IMR-90 (cell line): Measurements from ENCODE around the gene PIP5K1C. TPM values are rescaled to one million over a fixed set of nuclear protein-coding genes. Genes with fewer than 3 reads are reported as not detected.

Experiments
- ATAC-seq: fragments of 200-7000 bp; cut with Tn5 transposase; 2 replicates; pipeline ENCODE4 v1.9.1; 2020; ENCODE audit warnings: low read depth, mild to moderate bottlenecking, moderate library complexity
- BruUV-seq: library from RNA; stranded (reverse); fragments of 400-500 nt; replicated peaks from 2 replicates; lab custom pipeline; 2021; lab: Mats Ljungman, UMichigan
- CTCF ChIA-PET: fragments of 300-600 bp; formaldehyde crosslinking; extraction: SDS; loops from one replicate; lab custom pipeline; 2021; ENCODE audit warnings: antibody characterized with exemption; lab: Yijun Ruan, JAX
- POLR2A ChIA-PET: fragments of 300-600 bp; sonication (Branson Sonifier 250); formaldehyde crosslinking; loops from one replicate; lab custom pipeline; 2022; ENCODE audit warnings: antibody characterized with exemption; ENCODE audit not compliant: unreplicated experiment; lab: Charles Lee
- DNase-seq: peaks from one replicate; pipeline ENCODE4 v3.0.0; 2013
- H2AFZ ChIP-seq: replicated peaks from 2 replicates; pipeline ENCODE3; 2013; ENCODE audit warnings: low read length, mild to moderate bottlenecking; ENCODE audit not compliant: poor library complexity
- H2AK5ac ChIP-seq: 2 replicates; pipeline ENCODE4 v1.6.1; 2013; ENCODE audit warnings: low read depth, low read length, inconsistent platforms
- H2AK9ac ChIP-seq: replicated peaks from 2 replicates; pipeline ENCODE3; 2013; ENCODE audit warnings: mild to moderate bottlenecking, low read depth, low read length, moderate library complexity; ENCODE audit not compliant: poor library complexity
- H2BK120ac ChIP-seq: 2 replicates; pipeline ENCODE4 v1.6.1; 2013; ENCODE audit warnings: low read depth, low read length, inconsistent platforms
- H2BK15ac ChIP-seq: 3 replicates; pipeline ENCODE4 v1.6.1; 2013; ENCODE audit warnings: low read depth, low read length, inconsistent platforms
- H2BK20ac ChIP-seq: 2 replicates; pipeline ENCODE4 v1.6.1; 2013; ENCODE audit warnings: low read depth, mild to moderate bottlenecking, inconsistent platforms, low read length, moderate library complexity
- H2BK5ac ChIP-seq: 2 replicates; pipeline ENCODE4 v1.6.1; 2013; ENCODE audit warnings: mild to moderate bottlenecking, low read depth, low read length, inconsistent platforms; ENCODE audit not compliant: poor library complexity, severe bottlenecking
- H3K14ac ChIP-seq: replicated peaks from 2 replicates; pipeline ENCODE4 v1.6.1; 2013; ENCODE audit warnings: low read depth, low read length, inconsistent platforms
- H3K18ac ChIP-seq: 2 replicates; pipeline ENCODE4 v1.6.1; 2013; ENCODE audit warnings: low read depth, low read length, control low read depth
- H3K23ac ChIP-seq: 2 replicates; pipeline ENCODE4 v1.6.1; 2013; ENCODE audit warnings: low read depth, low read length, inconsistent platforms
- H3K27ac ChIP-seq: 2 replicates; pipeline ENCODE4 v1.5.1; 2013; ENCODE audit warnings: mild to moderate bottlenecking, control low read depth, low read length; ENCODE audit not compliant: insufficient read depth
- H3K27me3 ChIP-seq: 2 replicates; pipeline ENCODE4 v1.6.1; 2013; ENCODE audit warnings: low read length; ENCODE audit not compliant: control insufficient read depth, insufficient read depth
- H3K36me3 ChIP-seq: 2 replicates; pipeline ENCODE4 v1.6.1; 2013; ENCODE audit warnings: low read length, mixed read lengths; ENCODE audit not compliant: control insufficient read depth, insufficient read depth
- H3K4ac ChIP-seq: 2 replicates; pipeline ENCODE4 v1.6.1; 2013; ENCODE audit warnings: low read depth, low read length, inconsistent platforms
- H3K4me1 ChIP-seq: 2 replicates; pipeline ENCODE4 v1.6.1; 2013; ENCODE audit warnings: low read length, mixed read lengths; ENCODE audit not compliant: control insufficient read depth, insufficient read depth
- H3K4me2 ChIP-seq: 2 replicates; pipeline ENCODE4 v1.6.1; 2013; ENCODE audit warnings: low read depth, mild to moderate bottlenecking, control low read depth, low read length, moderate library complexity
- H3K4me3 ChIP-seq: 2 replicates; pipeline ENCODE4 v1.5.1; 2013; ENCODE audit warnings: low read depth, mild to moderate bottlenecking, control low read depth, low read length, moderate library complexity; ENCODE audit not compliant: insufficient read depth
- H3K56ac ChIP-seq: 2 replicates; pipeline ENCODE4 v1.6.1; 2013; ENCODE audit warnings: low read length, inconsistent platforms; ENCODE audit not compliant: insufficient read depth; ENCODE audit errors: extremely low read depth
- H3K79me1 ChIP-seq, 2 experiments: 2 replicates each; pipeline ENCODE4 v1.6.1; 2013; ENCODE audit warnings: low read length in 2 of 2, inconsistent platforms in 1 of 2, low read depth in 1 of 2
- H3K9ac ChIP-seq: 2 replicates; pipeline ENCODE4 v1.6.1; 2013; ENCODE audit warnings: low read depth, low read length, control low read depth
- H3K9me1 ChIP-seq: 2 replicates; pipeline ENCODE4 v1.6.1; 2013; ENCODE audit warnings: low read length, inconsistent platforms; ENCODE audit not compliant: insufficient read depth
- H3K9me3 ChIP-seq: 2 replicates; pipeline ENCODE4 v1.6.1; 2013; ENCODE audit warnings: low read length; ENCODE audit not compliant: control insufficient read depth, insufficient read depth
- H4K20me1 ChIP-seq: 2 replicates; pipeline ENCODE4 v1.6.1; 2013; ENCODE audit warnings: low read length, inconsistent platforms; ENCODE audit not compliant: insufficient read depth
- H4K5ac ChIP-seq: 2 replicates; pipeline ENCODE4 v1.6.1; 2013; ENCODE audit warnings: mild to moderate bottlenecking, low read depth, low read length, control low read depth
- H4K8ac ChIP-seq, 2 experiments: 2 replicates each; pipeline ENCODE4 v1.6.1; 2013; ENCODE audit warnings: low read depth in 2 of 2, low read length in 2 of 2, control low read depth in 1 of 2, inconsistent platforms in 1 of 2
- H4K91ac ChIP-seq: 2 replicates; pipeline ENCODE4 v1.6.1; 2013; ENCODE audit warnings: low read depth, low read length, inconsistent platforms; ENCODE audit not compliant: insufficient read depth
- FOS ChIP-seq: fragments of 150-350 bp; IDR thresholded peaks from 2 replicates; pipeline ENCODE4 v1.6.1; 2016; ENCODE audit warnings: low read depth, low read length
- POLR2A ChIP-seq: IDR thresholded peaks from 2 replicates; pipeline ENCODE4 v1.6.1; 2012; ENCODE audit warnings: mild to moderate bottlenecking, low read depth, low read length
- RFX5 ChIP-seq: IDR thresholded peaks from 2 replicates; pipeline ENCODE4 v1.8.0; 2012; ENCODE audit warnings: low read depth, mild to moderate bottlenecking, low read length, moderate library complexity
- USF2 ChIP-seq: fragments of 150-350 bp; IDR thresholded peaks from 2 replicates; pipeline ENCODE4 v1.6.1; 2017; ENCODE audit warnings: mild to moderate bottlenecking, antibody characterized with exemption, low read length, low read depth
- WGBS, 2 experiments: methylation state at CpG; one replicate each; pipeline versions ENCODE4 v1.1.5 to v1.1.7; 2013; ENCODE audit warnings: missing lambda C conversion rate in 2 of 2; ENCODE audit not compliant: insufficient read length in 1 of 2; ENCODE audit errors: extremely low coverage in 2 of 2; 5-methylcytosine and 5-hydroxymethylcytosine counted together
- dilution Hi-C: fragments of 300-500 bp; cut with HindIII; formaldehyde crosslinking; loops from one replicate; pipeline ENCODE4 v1.14.3; 2018; ENCODE audit warnings: low sequenced_read_pairs; ENCODE audit not compliant: unreplicated experiment
- in situ Hi-C: fragments of 300-500 bp; cut with MboI; formaldehyde crosslinking; loops from 3 replicates; pipeline ENCODE4 v1.14.3; 2019; ENCODE audit warnings: low sequenced_read_pairs, inconsistent platforms, mixed read lengths
- intact Hi-C: fragments of 100-400 bp; cut with micrococcal nuclease; formaldehyde crosslinking; loops from 2 replicates; pipeline ENCODE4 v1.10.0; 2022
- polyA plus RNA-seq, 3 experiments: library from polyadenylated mRNA; depleted of rRNA; stranded (reverse); fragments of >200 nt; gene quantifications; 2 replicates each; pipeline ENCODE4 v1.2.3, GENCODE V29; 2012; ENCODE audit warnings: low replicate concordance in 1 of 3
- total RNA-seq: library from RNA; depleted of rRNA; stranded (reverse); fragments of >200 nt; gene quantifications from 2 replicates; pipeline ENCODE4 v1.2.3, GENCODE V29; 2012

The PIP5K1C gene
- total and polyA plus RNA-seq, 2 of the 4 experiments (the other 2 are of a cell fraction), result 13.6 to 23.3 TPM

GRCh38 chr19:3636506-3636905 is 63.8 kb downstream of the PIP5K1C start:
- H3K4me2 ChIP-seq, result no peak overlapping the region
- H3K9ac ChIP-seq, result no peak overlapping the region
- no peak overlapping the region for H3K27ac ChIP-seq
- no peaks in the 10 kb centered on the region for H3K9me3 ChIP-seq
- H2BK20ac ChIP-seq, result no peak overlapping the region
- H3K18ac ChIP-seq, result no peak overlapping the region
- ChIA-PET POLR2A (no interaction called here), CTCF (no interaction called here)
- DNase-seq (no peak), ATAC-seq (no peak)
- H4K5ac ChIP-seq, result no peak overlapping the region
- H3K23ac ChIP-seq, result no peak overlapping the region
- in situ Hi-C loops, result no loop called here
- H4K8ac ChIP-seq, result no peak overlapping the region
- no peak overlapping the region for H3K56ac ChIP-seq
- H3K4me3 ChIP-seq, result no peak overlapping the region
- no peak overlapping the region for H2AK5ac ChIP-seq
- intact Hi-C loops, result no loop called here
- TF ChIP-seq USF2, result no peak
- no peak for TF ChIP-seq FOS
- no peak for TF ChIP-seq POLR2A
- no peak for TF ChIP-seq RFX5
- H3K27me3 ChIP-seq, result no peaks in the 10 kb centered on the region
- H3K36me3 ChIP-seq, result peaks cover 36% of the 10 kb centered on the region
- 88% methylated on average over 16 of the region's 20 CpGs; no CpG with 5 or more reads in 1 of the 2 experiments for WGBS, 2 experiments
- H3K4ac ChIP-seq, result no peak overlapping the region
- no peaks in the 10 kb centered on the region; a peak in 1 of 4 replicates for H3K79me1 ChIP-seq
- H2BK120ac ChIP-seq, result no peak overlapping the region
- BruUV-seq, result no TSS peak
- H2AFZ ChIP-seq, result no peak overlapping the region
- no peaks in the 10 kb centered on the region; the same call in 1 of the 2 replicates for H4K20me1 ChIP-seq
- no peak overlapping the region for H2BK15ac ChIP-seq
- H3K4me1 ChIP-seq, result no peaks in the 10 kb centered on the region
- dilution Hi-C loops, result no loop called here
- no peak overlapping the region for H2BK5ac ChIP-seq
- no peak overlapping the region for H2AK9ac ChIP-seq
- no peak overlapping the region for H3K14ac ChIP-seq
- H4K91ac ChIP-seq, result no peak overlapping the region
- H3K9me1 ChIP-seq, result no peaks in the 10 kb centered on the region
